EL (cell line): Measurements from ENCODE around the gene TMEM247.
A peak's percentile ranks its signal among the peaks of the same experiment; 100 is the strongest.

ENCODE experiments used
- DNase-seq: peaks from one replicate; pipeline ENCODE4 v3.0.0-alpha.2; 2016

Gene TMEM247

DNA sequence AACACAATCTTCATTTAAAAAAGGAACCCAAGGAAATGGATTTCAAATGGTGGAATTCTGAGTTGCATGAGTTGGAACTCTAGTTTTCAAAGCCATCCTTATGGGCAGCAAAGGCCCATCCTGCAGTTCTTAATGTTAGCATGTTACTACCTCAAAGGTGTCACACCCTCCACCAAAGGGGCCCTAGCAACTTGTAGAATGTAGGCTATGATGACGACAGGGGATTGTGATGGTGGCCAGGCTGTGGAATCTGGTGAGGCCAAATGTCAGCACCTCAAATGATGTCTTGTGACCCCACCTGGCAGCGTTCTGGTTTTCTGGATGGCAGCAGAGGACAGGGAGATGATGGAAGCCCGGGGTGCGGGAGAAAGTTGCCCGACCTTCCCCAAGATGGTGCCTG lies at the start of gene TMEM247:
Gene TMEM247, plus strand, starts transcription at position 301 of the 400 bp plus-strand sequence.
- no peak for DNase-seq

DNA sequence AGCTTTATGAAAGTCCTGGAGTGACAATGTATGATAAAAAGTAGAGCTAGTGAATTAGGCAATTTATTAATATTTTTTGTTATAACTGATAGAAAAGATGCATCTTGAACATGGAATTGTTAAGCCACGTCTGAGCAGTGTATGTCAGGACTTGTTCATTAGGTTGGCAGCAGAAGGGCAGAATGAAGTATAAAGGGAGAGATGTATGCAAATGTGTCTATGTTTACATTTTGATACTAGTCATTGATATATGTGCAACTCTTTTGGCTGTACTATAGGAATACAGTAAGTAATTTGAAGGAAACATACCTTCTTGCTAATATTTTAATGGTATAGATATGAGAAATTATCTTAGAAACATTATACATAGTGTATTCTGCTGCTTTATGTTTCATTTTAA lies 49.0 kb upstream of the TMEM247 start:
- DNase-seq, result no peak

DNA sequence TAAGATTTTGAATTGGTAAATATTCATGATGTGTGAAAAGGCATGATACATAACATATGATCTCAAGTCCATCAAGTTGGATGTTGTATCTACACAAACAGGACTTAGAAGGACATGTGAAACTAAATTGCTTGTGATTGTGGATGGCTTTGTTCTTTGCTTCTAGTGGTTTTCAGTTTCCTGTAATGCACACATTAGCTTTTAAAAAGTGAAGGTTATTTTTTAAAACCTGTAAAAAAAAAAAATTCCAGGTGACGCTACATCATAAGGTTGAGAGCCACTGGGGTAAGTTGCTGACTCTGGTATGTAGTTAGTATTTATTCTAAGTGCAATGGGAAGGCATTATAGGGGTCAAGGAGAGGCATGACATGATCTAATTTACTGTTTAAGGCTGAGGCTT lies 48.4 kb upstream of the TMEM247 start:
- DNase-seq, result no peak

DNA sequence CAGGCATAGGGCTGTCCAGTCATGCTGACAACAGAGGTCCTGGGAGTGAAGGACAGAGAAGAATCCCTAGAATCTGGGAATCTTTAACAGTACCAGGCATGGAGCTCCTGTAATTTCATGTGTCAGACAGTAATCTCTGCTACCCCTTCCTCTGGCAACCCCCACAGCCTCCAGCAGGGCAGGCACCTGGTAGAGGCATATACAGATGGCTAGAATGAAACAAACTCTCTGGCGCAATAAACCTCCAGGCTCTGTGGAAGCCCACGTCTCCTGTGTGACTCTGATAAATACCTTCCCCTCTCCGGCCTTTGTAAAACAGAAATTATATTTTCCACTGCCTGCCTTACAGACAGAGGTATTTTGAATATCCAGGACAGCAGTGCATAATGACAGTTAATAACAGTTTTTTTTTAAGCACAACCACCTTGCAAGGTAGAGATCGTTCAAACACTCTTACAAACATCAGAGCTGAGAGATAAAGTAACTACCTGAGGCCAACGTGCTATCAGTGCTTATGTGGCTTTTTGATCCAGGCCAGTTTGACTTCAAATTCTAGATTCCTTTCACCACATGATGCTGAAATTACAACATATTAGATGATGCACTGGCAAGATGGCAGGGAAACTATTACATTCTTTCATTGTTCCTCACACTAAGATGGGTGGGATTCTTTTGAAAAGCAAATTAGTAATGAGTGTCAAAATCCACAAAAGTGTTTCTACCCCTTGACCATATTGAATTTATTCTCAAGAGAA lies 47.7 kb upstream of the TMEM247 start:
- peak; percentile 26 for DNase-seq

DNA sequence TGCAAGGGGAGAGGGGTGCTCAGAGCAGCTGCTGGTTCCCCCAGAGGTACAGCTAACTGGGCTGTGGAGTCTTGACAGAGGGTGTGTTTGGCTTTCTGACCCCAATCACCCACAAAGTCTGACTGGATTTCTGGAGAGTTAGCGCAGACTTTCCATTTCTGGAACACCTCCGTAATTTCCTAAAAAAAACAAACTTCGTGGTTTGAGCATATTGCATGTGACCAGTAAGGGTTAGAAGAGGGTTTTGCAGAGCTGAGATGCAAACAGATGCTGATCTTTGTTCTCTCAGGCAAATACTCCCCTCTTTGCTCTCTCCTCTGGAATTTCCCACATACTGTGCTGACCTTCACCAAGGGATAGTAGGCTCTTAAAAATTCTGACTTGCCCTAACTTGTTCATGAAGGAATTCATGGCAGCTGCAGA lies 44.5 kb upstream of the TMEM247 start:
- peak; percentile 78 for DNase-seq

DNA sequence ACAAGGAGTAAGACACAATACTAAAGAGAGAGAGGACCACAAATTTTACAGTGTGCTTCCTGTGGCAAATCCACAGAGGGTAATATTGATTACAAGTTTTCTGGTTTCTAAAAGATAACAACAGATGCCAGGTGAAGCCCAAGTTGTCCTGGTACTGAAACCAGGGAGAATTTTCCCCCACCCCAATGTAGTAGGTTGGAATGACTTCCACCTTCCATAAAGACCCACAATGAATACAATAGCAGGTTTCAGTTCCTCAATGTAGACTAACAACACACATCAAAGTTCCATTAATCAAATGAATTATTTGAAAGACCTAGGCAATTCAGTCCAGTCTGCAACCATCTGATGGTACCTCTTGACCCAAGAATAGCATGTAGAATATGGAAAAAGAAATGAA lies 44.0 kb upstream of the TMEM247 start:
- DNase-seq, result no peak

DNA sequence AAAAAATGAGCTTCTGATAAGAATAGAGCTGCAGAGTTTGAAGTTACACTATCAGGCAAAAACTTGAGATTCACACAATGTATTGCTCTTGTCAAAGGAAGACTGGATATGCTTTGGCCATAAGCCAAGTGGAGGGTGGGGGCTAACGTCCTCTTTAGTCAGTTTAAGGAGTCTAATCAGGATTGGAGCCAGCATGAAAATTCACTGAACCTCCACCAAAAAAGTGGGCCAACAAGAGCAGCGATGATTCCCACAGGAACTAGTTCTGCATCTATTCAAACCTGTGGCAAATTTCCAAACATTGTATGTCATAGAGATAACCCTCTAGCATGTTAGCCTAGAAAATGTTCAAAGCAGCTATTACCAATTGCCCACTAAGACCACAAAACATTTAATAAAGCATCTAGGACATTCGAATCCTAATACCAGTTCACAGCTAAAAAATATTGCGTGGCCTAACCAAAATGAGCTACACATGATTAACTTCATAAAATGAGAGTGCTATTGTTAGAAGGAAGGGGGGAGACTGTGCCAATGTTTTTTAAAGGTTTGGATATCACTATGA lies 43.5 kb upstream of the TMEM247 start:
- no peak for DNase-seq

DNA sequence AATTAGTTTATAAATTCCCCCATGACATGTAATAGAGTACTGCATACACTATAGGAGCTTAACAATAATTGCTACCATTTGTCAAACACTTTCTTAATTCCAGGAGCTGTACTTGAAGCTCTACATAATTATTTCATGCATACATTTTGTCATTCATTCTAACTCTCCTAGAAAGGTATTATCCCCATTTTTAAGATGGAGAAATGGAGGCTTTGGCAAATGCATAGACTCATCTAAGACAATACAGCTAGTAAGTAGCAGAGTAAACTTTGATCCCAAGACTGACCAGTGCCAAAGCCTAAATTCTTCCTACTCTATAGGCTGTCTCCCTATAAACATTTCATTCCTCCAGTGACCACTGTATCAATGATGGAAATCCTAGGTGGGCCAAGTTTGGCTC lies 42.6 kb upstream of the TMEM247 start:
- no peak for DNase-seq

DNA sequence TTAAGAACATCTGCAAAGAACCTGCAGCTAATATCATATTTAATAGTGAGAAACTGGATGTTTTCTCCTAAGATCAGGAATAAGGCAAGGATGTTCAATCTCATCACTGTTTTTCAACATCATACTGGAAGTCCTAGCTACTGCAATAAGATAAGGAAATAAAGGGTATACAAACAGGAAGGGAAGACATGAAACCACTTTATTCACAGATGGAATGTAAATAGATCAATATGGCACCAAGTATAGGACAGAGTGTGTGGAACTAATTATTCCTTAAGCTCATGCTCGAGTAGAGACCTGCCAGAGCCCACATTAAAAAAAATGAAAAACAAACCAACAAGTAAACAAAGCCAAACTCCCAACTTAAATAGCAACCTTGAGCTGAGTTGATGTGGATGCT lies 41.3 kb upstream of the TMEM247 start:
- DNase-seq, result no peak

DNA sequence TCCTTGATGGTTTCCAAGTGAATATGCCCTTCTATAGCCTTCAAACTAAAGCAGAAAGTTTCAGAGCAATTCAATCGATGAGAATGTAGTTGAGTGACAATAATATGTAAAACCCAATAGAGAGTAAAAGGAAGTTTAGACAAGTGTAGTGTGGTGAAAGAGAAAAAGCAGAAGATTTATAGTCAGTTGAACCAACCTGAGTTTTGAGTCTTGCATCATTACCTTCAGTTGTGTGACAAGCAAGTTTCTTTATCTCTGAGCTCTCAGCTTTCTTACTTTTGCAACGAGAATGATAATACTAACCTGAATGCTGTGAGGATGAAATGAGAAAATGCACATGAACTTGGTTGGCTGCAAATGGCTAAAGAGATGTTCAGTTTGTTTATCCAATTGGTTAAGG lies 40.6 kb upstream of the TMEM247 start:
- DNase-seq, result no peak

DNA sequence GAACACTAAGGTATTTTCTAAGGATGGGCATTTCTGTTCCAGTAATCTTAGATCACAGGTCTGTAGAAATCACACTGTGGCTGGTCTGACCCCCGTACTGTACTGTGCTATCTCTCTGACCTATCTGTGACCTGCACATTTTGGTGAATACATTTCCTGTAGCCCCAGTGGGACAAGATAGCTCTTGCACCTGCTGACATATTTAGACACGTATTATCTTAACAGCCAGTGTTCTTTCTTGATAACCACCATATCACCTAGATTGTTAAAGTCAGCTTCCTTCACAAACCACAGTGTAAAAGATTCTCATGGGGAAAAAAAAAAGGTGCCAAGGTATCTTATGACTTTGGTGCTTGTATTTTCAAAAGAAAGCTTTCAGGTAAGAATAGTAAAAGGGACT lies 39.8 kb upstream of the TMEM247 start:
- DNase-seq, result no peak

DNA sequence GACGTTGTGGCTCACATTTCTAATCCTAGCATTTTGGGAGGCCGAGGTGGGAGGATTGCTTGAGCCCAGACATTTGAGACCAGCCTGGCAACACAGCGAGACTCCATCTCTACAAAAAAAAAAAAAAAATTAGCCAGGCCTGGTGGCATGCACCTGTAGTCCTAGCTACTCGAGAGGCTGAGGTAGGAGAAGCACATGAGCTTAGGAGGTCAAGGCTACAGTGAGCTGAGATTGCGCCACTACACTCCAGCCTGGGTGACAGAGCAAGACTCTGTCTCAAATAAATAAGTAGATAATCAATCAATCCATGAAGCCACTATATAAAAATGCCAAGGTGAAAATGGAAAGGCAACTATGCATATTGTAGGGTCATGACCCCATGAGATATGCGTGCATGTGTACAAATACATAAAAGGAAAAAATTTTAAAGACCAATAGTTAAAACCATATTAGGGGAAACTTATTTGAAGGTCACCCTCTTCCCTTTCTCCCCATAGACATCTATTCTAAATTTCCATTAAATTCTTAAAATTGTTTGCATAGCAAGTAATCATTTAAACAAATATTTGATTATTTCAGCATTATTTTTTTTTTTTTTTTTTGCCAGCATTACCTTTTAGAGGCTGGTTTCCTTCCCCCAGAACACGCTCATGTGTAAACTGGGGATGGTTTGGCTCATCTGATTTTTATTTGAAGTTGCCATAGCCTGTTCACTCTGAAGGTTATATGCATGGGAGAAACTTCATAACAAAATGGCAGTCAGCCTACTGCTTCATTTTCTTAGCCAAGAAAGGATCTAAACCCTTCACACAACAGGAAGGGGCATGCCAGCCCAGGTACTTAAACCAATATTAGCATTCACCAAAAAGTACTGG lies 37.3 kb upstream of the TMEM247 start:
- DNase-seq, result no peak

DNA sequence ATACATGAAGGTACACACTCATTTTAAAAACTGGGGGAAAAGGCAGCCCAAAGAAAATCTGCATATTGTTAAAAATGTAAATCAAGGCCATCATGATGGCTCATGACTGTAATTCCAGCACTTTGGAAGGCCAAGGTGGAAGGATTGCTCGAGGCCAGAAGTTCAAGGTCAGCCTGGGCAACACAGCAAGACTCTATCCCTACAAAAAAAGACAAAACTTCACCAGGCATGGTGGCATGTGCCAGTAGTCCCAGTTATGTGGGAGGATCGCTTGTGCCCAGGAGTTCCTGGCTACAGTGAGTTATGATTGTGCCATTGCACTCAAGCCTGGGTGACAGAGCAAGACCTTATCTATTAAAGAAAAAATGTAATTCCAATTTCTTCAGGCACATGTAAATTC lies 34.6 kb upstream of the TMEM247 start:
- DNase-seq, result no peak

DNA sequence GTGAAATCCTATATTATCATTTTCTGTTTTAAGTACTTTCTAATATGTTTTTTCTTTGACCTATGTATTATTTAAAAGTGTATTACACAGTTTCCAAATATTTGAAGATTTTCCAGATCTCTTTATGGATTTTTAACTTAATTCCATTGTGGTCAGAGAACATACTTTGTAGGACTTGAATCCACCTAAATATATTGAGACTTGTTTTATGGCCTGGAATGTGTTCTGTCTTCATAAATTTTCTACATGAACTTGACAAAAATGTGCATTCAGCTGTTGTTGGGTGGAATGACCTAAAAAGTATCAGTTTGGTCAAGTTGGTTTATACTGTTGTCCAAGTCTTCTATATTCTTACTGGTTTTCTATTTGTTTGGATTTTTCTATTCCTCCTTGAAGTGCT lies 33.8 kb upstream of the TMEM247 start:
- DNase-seq, result peak; percentile 18

DNA sequence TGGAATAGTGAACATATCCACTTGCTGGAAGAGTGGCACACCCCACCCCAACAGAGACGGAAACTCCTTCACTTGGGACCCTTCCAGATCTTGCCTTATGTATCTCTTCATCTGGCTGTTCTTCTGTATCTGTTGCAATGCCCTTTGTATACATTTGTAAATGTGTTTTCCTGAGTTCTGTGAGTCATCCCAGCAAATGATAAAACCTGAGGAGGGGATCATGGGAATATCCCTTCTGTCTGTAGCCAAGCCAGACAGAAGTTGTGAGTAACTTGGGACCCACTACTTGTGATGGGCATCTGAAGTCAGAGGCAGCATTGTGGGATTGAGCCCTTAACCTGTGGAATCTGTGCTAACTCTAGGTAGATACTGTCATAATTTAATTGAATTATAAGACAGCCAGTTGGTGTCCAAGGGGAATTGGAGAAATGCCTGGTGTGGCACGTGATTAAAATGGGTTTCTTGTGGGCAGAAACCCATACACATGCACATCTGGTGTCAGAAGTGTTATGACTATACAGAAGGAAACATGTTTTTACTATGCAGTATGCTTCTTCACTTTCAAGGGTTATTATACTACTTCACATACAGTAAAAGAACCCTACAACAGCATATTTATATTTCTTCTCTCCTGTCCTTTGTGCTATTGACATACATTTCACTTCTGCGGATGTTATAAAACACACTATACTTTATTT lies 32.3 kb upstream of the TMEM247 start:
- no peak for DNase-seq

DNA sequence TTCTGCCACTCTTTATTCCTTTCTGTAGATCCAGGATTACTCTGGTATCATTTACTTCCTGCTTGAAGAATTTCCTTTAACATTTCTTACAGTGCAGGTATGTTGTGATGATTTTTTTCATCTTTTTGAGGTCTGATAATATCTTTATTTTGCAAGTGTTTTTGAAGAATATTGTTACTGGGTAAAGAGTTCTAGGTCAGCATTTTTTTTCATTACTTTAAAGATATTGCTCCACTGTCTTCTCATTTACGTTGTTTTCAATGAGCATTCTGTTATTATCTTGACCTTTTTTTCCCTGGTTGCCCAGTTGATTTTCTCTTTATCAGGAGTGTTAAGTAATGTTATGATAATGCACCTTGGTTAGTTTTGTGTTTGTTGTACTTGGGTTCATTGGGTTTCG lies 31.7 kb upstream of the TMEM247 start:
- DNase-seq, result no peak

DNA sequence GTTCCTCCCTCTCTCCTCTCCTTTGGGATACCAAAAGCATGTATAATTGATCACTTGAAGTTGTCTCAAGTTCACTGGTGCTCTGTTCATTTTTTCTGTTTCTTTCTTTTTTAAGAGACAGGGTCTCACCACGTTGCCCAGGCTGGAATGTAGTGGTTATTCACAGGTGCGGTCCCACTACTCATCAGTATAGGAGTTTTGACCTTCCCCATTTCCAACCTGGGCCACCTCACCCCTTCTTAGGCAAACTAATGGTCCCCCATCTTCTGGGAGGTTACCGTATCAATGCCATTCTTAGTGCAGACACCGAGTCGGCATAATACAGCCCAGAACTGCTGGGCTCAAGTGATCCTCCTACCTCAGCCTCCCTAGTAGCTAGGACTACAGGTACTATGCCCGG lies 31.3 kb upstream of the TMEM247 start:
- no peak for DNase-seq

DNA sequence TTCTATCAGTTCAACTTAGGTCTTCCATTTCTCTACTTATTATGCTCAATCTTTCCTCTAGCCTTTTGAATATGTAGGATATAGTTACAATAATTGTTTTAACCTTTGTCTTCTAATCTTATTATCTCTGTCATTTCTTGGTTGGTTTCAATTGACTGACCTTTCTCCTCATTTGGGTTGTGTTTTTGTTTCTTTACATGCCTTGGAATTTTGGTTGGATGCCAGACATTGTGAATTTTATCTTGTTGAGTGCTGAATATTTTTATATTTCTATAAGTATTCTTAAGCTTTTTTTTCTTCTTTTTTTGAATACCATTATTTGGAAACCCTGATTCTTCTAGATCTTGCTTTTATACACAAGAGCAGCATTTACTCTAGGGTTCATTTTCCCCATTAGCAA lies 30.7 kb upstream of the TMEM247 start:
- no peak for DNase-seq

DNA sequence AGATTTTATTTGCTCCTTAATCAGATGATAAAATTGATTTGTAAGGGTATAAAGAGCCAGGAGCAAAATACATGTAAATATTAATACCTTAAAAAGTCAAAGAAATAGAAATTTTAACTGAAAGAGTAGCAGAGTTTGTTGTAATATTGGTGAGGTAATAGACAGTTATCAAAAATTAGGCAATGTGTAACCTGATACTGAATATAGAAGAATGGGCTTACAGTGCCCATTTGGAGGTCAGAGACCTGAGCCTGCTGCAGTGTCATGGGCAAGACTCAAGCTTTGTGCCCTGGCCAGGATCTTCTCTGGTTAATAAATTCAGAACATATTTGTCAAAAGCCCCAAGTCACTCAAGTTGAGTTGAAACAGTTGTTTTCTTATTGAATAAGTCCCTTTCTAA lies 29.7 kb upstream of the TMEM247 start:
- no peak for DNase-seq

DNA sequence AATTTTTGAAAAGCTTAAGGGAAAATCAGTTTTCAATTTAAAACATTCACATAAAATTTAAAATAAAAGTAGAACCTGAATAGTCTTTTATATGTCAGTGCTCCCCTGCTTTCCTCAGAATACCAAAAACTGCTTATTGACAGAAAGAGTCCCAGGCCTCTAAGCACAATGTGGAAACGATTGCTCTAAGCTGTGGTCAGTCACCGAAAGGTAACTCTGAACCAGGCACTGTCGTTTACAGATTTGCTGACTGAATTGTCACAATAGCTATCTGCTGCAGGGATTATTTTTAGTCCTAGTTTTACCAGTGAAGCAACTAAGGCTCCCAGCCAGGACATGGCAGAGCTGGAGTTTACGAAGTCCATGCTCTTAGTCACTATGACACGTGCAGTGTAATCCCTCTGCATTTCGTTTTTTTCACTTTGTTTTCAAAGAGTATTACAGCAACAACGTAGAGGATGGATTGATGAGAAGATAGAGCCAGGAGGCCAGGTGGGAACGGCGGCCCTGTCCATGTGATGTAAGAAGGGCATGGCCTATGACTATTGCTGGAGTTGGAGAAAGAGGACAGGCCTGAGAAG lies 28.1 kb upstream of the TMEM247 start:
- no peak for DNase-seq

DNA sequence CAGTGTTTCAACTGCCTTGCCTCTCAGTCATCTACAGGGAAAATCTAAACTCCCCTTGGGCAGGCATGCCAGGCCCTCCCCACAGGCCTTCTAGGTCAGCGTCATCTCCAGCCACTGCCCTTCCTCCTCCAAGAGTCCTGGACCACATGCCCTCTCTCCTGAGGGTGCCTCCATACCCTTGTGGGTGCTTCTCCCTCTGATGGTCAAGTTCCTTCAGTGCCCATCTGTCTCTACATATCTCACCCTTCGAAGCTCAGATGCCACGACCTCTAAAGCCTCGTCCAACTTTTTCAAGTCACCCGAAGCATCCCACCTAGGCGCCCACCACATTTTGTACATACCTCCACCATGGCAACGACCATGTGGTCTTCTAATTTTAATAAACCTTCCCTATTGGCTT lies 22.6 kb upstream of the TMEM247 start:
- no peak for DNase-seq

DNA sequence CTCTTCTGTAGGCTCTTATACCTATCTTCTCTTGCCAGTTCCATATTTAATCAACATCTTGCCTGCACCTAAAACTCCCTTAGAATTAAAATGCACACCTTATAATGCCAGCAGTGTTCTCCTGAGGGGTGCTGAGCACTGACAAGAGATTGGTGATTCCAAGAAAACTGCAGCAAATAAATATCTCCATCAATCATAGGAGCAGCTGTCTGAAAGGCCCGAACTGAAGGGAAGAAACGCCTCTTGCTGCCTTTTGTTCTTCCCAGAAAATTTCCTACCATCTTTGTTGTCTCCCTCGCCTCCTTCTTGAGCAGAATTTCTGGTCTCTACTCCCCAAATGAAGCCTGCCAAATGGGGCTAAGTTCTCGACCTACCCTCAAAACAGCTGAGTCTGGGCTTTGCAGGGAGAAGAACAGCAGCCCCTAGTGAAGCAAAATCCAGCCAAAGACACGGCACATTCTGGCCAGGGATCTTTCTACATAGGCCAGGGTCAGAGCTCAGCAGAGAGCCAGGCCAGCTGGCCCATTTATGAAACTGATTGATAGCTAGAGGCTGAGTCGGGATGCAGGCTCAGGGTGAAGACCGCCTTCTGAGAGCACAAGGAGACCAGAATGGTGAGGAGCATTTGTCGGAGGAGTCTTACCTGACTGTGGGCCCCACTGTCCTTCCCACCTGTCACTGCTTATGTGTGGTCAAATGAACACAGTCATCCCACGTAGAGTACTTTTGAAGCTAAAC lies 20.4 kb upstream of the TMEM247 start:
- no peak for DNase-seq
